CD8-positive, alpha-beta memory T cell (primary cell): Measurements from ENCODE around the gene PRKAR1B. TPM values are rescaled to one million over a fixed set of nuclear protein-coding genes. Genes with fewer than 3 reads are reported as not detected.
A peak's percentile ranks its signal among the peaks of the same experiment; 100 is the strongest.

Experiments used
- CTCF ChIA-PET: fragments of 350-600 bp; sonication (Branson Sonifier 250); formaldehyde crosslinking; loops from one replicate; lab custom pipeline; 2021; ENCODE audit warnings: antibody characterized with exemption; lab: Charles Lee
- POLR2A ChIA-PET: fragments of 350-600 bp; sonication (Branson Sonifier 250); formaldehyde crosslinking; loops from one replicate; lab custom pipeline; 2021; ENCODE audit warnings: antibody characterized with exemption; lab: Charles Lee
- DNase-seq, 5 donors: peaks; one replicate each; pipeline versions ENCODE4 v3.0.0 to v3.0.0-alpha.2; 2020 to 2022; ENCODE audit warnings: mixed read lengths in 1 of 5
- H3K27ac ChIP-seq: one replicate; pipeline ENCODE4 v1.7.0; 2013; ENCODE audit warnings: low read depth, mild to moderate bottlenecking, low read length, moderate library complexity
- H3K27me3 ChIP-seq: 2 replicates; pipeline ENCODE4 v1.7.0; 2013; ENCODE audit warnings: low read length, mild to moderate bottlenecking; ENCODE audit not compliant: insufficient read depth, poor library complexity, severe bottlenecking
- H3K36me3 ChIP-seq: 2 replicates; pipeline ENCODE4 v1.7.0; 2013; ENCODE audit warnings: mild to moderate bottlenecking, low read length, moderate library complexity; ENCODE audit not compliant: insufficient read depth
- H3K4me1 ChIP-seq: 2 replicates; pipeline ENCODE4 v1.7.0; 2013; ENCODE audit warnings: mild to moderate bottlenecking, low read length, moderate library complexity; ENCODE audit not compliant: insufficient read depth
- H3K4me3 ChIP-seq: 2 replicates; pipeline ENCODE4 v1.7.0; 2013; ENCODE audit warnings: mild to moderate bottlenecking, low read length
- H3K9me3 ChIP-seq: 2 replicates; pipeline ENCODE4 v1.7.0; 2013; ENCODE audit warnings: mild to moderate bottlenecking, low read length
- H3K27ac Mint-ChIP-seq, 8 donors: one replicate each; pipeline ENCODE4 v1.8.0; 2020 to 2021; ENCODE audit warnings: mixed read lengths in 8 of 8, mild to moderate bottlenecking in 6 of 8, inconsistent platforms in 3 of 8, moderate library complexity in 3 of 8
- H3K27me3 Mint-ChIP-seq, 2 donors: one replicate each; pipeline ENCODE4 v1.8.0; 2020 to 2021; ENCODE audit warnings: mixed read lengths in 2 of 2, mild to moderate bottlenecking in 1 of 2, moderate library complexity in 1 of 2
- H3K36me3 Mint-ChIP-seq, 3 donors: one replicate each; pipeline ENCODE4 v1.8.0; 2020 to 2021; ENCODE audit warnings: mixed read lengths in 3 of 3, inconsistent platforms in 1 of 3, mild to moderate bottlenecking in 1 of 3
- H3K4me1 Mint-ChIP-seq, 3 donors: one replicate each; pipeline ENCODE4 v1.8.0; 2020 to 2021; ENCODE audit warnings: mixed read lengths in 3 of 3, inconsistent platforms in 1 of 3, mild to moderate bottlenecking in 1 of 3
- H3K4me3 Mint-ChIP-seq, 7 donors: one replicate each; pipeline ENCODE4 v1.8.0; 2020 to 2021; ENCODE audit warnings: mixed read lengths in 7 of 7, mild to moderate bottlenecking in 6 of 7, moderate library complexity in 4 of 7, inconsistent platforms in 2 of 7
- H3K9me3 Mint-ChIP-seq, 5 donors: one replicate each; pipeline ENCODE4 v1.8.0; 2020 to 2022; ENCODE audit warnings: mixed read lengths in 5 of 5, mild to moderate bottlenecking in 3 of 5, moderate library complexity in 2 of 5, inconsistent platforms in 1 of 5
- polyA plus RNA-seq: library from polyadenylated mRNA; unstranded; fragments of 300-500 nt; fragmentation: Illumina TruSeq; gene quantifications from one replicate; pipeline ENCODE4 v1.2.3, GENCODE V29; 2021
- total RNA-seq, 2 experiments: library from RNA; stranded (reverse); gene quantifications; one replicate each; pipeline ENCODE4 v1.2.3, GENCODE V29; 2021

The PRKAR1B gene
- total and polyA plus RNA-seq, 3 experiments from 2014 or later = 8.1 to 32.4 (median 28.3) TPM

- H3K36me3 ChIP-seq = no peaks in the 10 kb centered on the region
- H3K4me1 ChIP-seq = no peaks in the 10 kb centered on the region
- no peak overlapping the region for H3K4me3 ChIP-seq
- no peaks in the 10 kb centered on the region for H3K27me3 ChIP-seq
- POLR2A ChIA-PET = no interaction called here
- no peak overlapping the region for H3K27ac ChIP-seq
- peaks cover 1 to 7% (median 5%) of the 10 kb centered on the region in 3 donors for H3K36me3 Mint-ChIP-seq
- H3K9me3 ChIP-seq = no peaks in the 10 kb centered on the region
- peaks cover 0 to 4% (median 0%) of the 10 kb centered on the region in 5 donors for H3K9me3 Mint-ChIP-seq
- H3K27ac Mint-ChIP-seq = no peak overlapping the region
- CTCF ChIA-PET = no interaction called here
- no peaks in the 10 kb centered on the region for H3K27me3 Mint-ChIP-seq
- H3K4me3 Mint-ChIP-seq = no peak overlapping the region
- no peaks in the 10 kb centered on the region for H3K4me1 Mint-ChIP-seq
- DNase-seq = no peak
Measured at GRCh38 chr7:549891-550625, 177.0 kb downstream of the PRKAR1B start.

GRCh38 chr7:549066-549890 is 177.8 kb downstream of the PRKAR1B start:
- H3K9me3 ChIP-seq = no peaks in the 10 kb centered on the region
- H3K4me3 Mint-ChIP-seq = no peak overlapping the region
- no peaks in the 10 kb centered on the region for H3K4me1 ChIP-seq
- H3K27ac ChIP-seq = no peak overlapping the region
- no peaks in the 10 kb centered on the region for H3K27me3 ChIP-seq
- no peaks in the 10 kb centered on the region for H3K27me3 Mint-ChIP-seq
- H3K36me3 Mint-ChIP-seq = peaks cover 1 to 7% (median 5%) of the 10 kb centered on the region in 3 donors
- DNase-seq = no peak
- H3K27ac Mint-ChIP-seq = no peak overlapping the region
- H3K36me3 ChIP-seq = no peaks in the 10 kb centered on the region
- H3K4me1 Mint-ChIP-seq = no peaks in the 10 kb centered on the region
- H3K4me3 ChIP-seq = no peak overlapping the region
- ChIA-PET CTCF (no interaction called here), POLR2A (no interaction called here)
- peaks cover 0 to 4% (median 0%) of the 10 kb centered on the region in 5 donors for H3K9me3 Mint-ChIP-seq

- Mint-ChIP-seq H3K36me3 (peaks cover 1 to 7% (median 5%) of the 10 kb centered on the region in 3 donors), H3K4me1 (no peaks in the 10 kb centered on the region), H3K9me3 (peaks cover 0 to 4% (median 0%) of the 10 kb centered on the region in 5 donors), H3K27ac (no peak overlapping the region), H3K4me3 (no peak overlapping the region), H3K27me3 (no peaks in the 10 kb centered on the region)
- no peak for DNase-seq
- Histone ChIP-seq H3K4me1 (no peaks in the 10 kb centered on the region), H3K4me3 (no peak overlapping the region), H3K27ac (no peak overlapping the region), H3K36me3 (no peaks in the 10 kb centered on the region), H3K27me3 (no peaks in the 10 kb centered on the region), H3K9me3 (no peaks in the 10 kb centered on the region)
- CTCF ChIA-PET = no interaction called here
- POLR2A ChIA-PET = no interaction called here
Measured at GRCh38 chr7:548401-548800, 178.7 kb downstream of the PRKAR1B start.

- POLR2A ChIA-PET = no interaction called here
- Histone ChIP-seq H3K4me3 (no peak overlapping the region), H3K4me1 (no peaks in the 10 kb centered on the region), H3K27ac (no peak overlapping the region), H3K36me3 (no peaks in the 10 kb centered on the region), H3K9me3 (no peaks in the 10 kb centered on the region), H3K27me3 (no peaks in the 10 kb centered on the region)
- Mint-ChIP-seq H3K27me3 (no peaks in the 10 kb centered on the region), H3K4me3 (no peak overlapping the region), H3K4me1 (no peaks in the 10 kb centered on the region), H3K9me3 (peaks cover 0 to 4% (median 0%) of the 10 kb centered on the region in 5 donors), H3K27ac (no peak overlapping the region), H3K36me3 (peaks cover 1 to 7% (median 5%) of the 10 kb centered on the region in 3 donors)
- CTCF ChIA-PET = no interaction called here
- no peak for DNase-seq
Measured at GRCh38 chr7:545470-545869, 181.6 kb downstream of the PRKAR1B start.

- H3K4me1 Mint-ChIP-seq = no peaks in the 10 kb centered on the region
Measured at GRCh38 chr7:544338-545221, 182.5 kb downstream of the PRKAR1B start.

GRCh38 chr7:543501-544337 is 183.4 kb downstream of the PRKAR1B start:
- H3K4me1 ChIP-seq = no peaks in the 10 kb centered on the region
- Mint-ChIP-seq H3K27me3 (no peaks in the 10 kb centered on the region), H3K9me3 (peaks cover 0 to 4% (median 0%) of the 10 kb centered on the region in 5 donors), H3K36me3 (peaks cover 0 to 6% (median under 1%) of the 10 kb centered on the region in 3 donors), H3K27ac (peak overlapping the region in 2 of 8 donors; percentile 49 to 69), H3K4me1 (no peaks in the 10 kb centered on the region), H3K4me3 (no peak overlapping the region)
- H3K27me3 ChIP-seq = no peaks in the 10 kb centered on the region
- H3K27ac ChIP-seq = no peak overlapping the region
- H3K36me3 ChIP-seq = no peaks in the 10 kb centered on the region
- no peak overlapping the region for H3K4me3 ChIP-seq
- CTCF ChIA-PET = no interaction called here
- POLR2A ChIA-PET = no interaction called here
- DNase-seq = no peak
- no peaks in the 10 kb centered on the region for H3K9me3 ChIP-seq

More at GRCh38 chr7:544338-545221, 182.5 kb downstream of the PRKAR1B start:
- Histone ChIP-seq H3K27ac (no peak overlapping the region), H3K27me3 (no peaks in the 10 kb centered on the region), H3K9me3 (no peaks in the 10 kb centered on the region), H3K36me3 (no peaks in the 10 kb centered on the region), H3K4me3 (no peak overlapping the region), H3K4me1 (no peaks in the 10 kb centered on the region)
- H3K27ac Mint-ChIP-seq = peak overlapping the region in 2 of 8 donors; percentile 29 to 41
- peaks cover 0 to 4% (median 0%) of the 10 kb centered on the region in 5 donors for H3K9me3 Mint-ChIP-seq
- peaks cover 1 to 7% (median 5%) of the 10 kb centered on the region in 3 donors for H3K36me3 Mint-ChIP-seq
- POLR2A ChIA-PET = no interaction called here
- H3K4me3 Mint-ChIP-seq = no peak overlapping the region
- DNase-seq = no peak
- CTCF ChIA-PET = no interaction called here
- no peaks in the 10 kb centered on the region for H3K27me3 Mint-ChIP-seq

GRCh38 chr7:542713-543500 is 184.2 kb downstream of the PRKAR1B start:
- no peak for DNase-seq
- ChIA-PET CTCF (no interaction called here), POLR2A (no interaction called here)

More at GRCh38 chr7:542713-543500, 184.2 kb downstream of the PRKAR1B start:
- Mint-ChIP-seq H3K27ac (peak overlapping the region in 2 of 8 donors; percentile 57 to 87), H3K4me1 (no peaks in the 10 kb centered on the region), H3K9me3 (peaks cover 0 to 4% (median 0%) of the 10 kb centered on the region in 5 donors), H3K27me3 (no peaks in the 10 kb centered on the region), H3K36me3 (peaks cover 0 to 4% (median 0%) of the 10 kb centered on the region in 3 donors), H3K4me3 (no peak overlapping the region)
- no peaks in the 10 kb centered on the region for H3K4me1 ChIP-seq
- no peak overlapping the region for H3K27ac ChIP-seq
- no peaks in the 10 kb centered on the region for H3K9me3 ChIP-seq
- no peaks in the 10 kb centered on the region for H3K36me3 ChIP-seq
- no peak overlapping the region for H3K4me3 ChIP-seq
- no peaks in the 10 kb centered on the region for H3K27me3 ChIP-seq
